GM13976 (cell line): ENCODE data around the gene HSF2.

Source experiments
- DNase-seq: peaks from one replicate; pipeline ENCODE4 v3.0.0; 2012; ENCODE audit warnings: low spot score
- CTCF ChIP-seq: IDR thresholded peaks from 2 replicates; pipeline ENCODE4 v1.5.1; 2012; ENCODE audit warnings: borderline replicate concordance, mild to moderate bottlenecking; ENCODE audit not compliant: insufficient read depth; ENCODE audit errors: extremely low read depth, missing control alignments, control extremely low read depth
- in situ Hi-C: fragments of 300-500 bp; cut with MboI; formaldehyde crosslinking; loops from one replicate; pipeline ENCODE4 v1.12.0; 2022; ENCODE audit warnings: low sequenced_read_pairs, mixed read lengths, inconsistent platforms; ENCODE audit not compliant: unreplicated experiment

Gene HSF2

GRCh38 chr6:122399348-122400120, at the start of gene HSF2:
Gene HSF2, plus strand, starts transcription at chr6:122399652. Its CDS starts 86 bp downstream, at chr6:122399738.
- peak; percentile 92 for DNase-seq
- no peak for TF ChIP-seq CTCF
- in situ Hi-C loops: no loop called here

- no peak for TF ChIP-seq CTCF
- in situ Hi-C loops: no loop called here
- DNase-seq: no peak
Observed at GRCh38 chr6:122352981-122353664, 46.3 kb upstream of the HSF2 start.

- DNase-seq: no peak
- no peak for TF ChIP-seq CTCF
- in situ Hi-C loops: no loop called here
Observed at GRCh38 chr6:122360809-122361208, 38.6 kb upstream of the HSF2 start.

GRCh38 chr6:122361314-122361979, 38.0 kb upstream of the HSF2 start:
- DNase-seq: no peak
- in situ Hi-C loops: no loop called here
- TF ChIP-seq CTCF: no peak

GRCh38 chr6:122363769-122364483, 35.5 kb upstream of the HSF2 start:
- in situ Hi-C loops: no loop called here
- no peak for TF ChIP-seq CTCF
- no peak for DNase-seq

GRCh38 chr6:122365775-122366403, 33.6 kb upstream of the HSF2 start:
- in situ Hi-C loops: no loop called here

More at GRCh38 chr6:122365775-122366403, 33.6 kb upstream of the HSF2 start:
- no peak for DNase-seq
- no peak for TF ChIP-seq CTCF
